NB4 (cell line): ENCODE data around the gene ARHGAP15.

Source experiments
- DNase-seq: peaks from one replicate; pipeline ENCODE4 v3.0.0; 2010; ENCODE audit warnings: low read depth
- H3K4me3 ChIP-seq: one replicate; pipeline ENCODE4 v1.5.1; 2011; ENCODE audit warnings: mild to moderate bottlenecking, low read depth, low read length, moderate library complexity
- CTCF ChIP-seq: IDR thresholded peaks from one replicate; pipeline ENCODE4 v1.5.1; 2012; ENCODE audit warnings: low read depth, low read length
- MAX ChIP-seq: IDR thresholded peaks from 2 replicates; pipeline ENCODE4 v1.6.1; 2011; ENCODE audit warnings: low read depth, low read length
- MYC ChIP-seq: IDR thresholded peaks from 2 replicates; pipeline ENCODE4 v1.6.1; 2011; ENCODE audit warnings: low read depth, low read length
- POLR2A ChIP-seq: IDR thresholded peaks from 2 replicates; pipeline ENCODE4 v1.6.1; 2011; ENCODE audit warnings: mild to moderate bottlenecking; ENCODE audit not compliant: insufficient read length; ENCODE audit errors: extremely low read depth

The ARHGAP15 gene

GRCh38 chr2:143435131-143435530 is 305.9 kb downstream of the ARHGAP15 start:
- DNase-seq = no peak

GRCh38 chr2:143436951-143437350 is 307.7 kb downstream of the ARHGAP15 start:
- no peak for TF ChIP-seq CTCF
- TF ChIP-seq MYC = no peak
- TF ChIP-seq MAX = no peak
- TF ChIP-seq POLR2A = no peak
- no peak overlapping the region for H3K4me3 ChIP-seq

More at GRCh38 chr2:143435131-143435530, 305.9 kb downstream of the ARHGAP15 start:
- no peak overlapping the region for H3K4me3 ChIP-seq
- TF ChIP-seq MYC = no peak
- TF ChIP-seq CTCF = no peak
- no peak for TF ChIP-seq MAX
- TF ChIP-seq POLR2A = no peak

GRCh38 chr2:143440411-143441012 is 311.3 kb downstream of the ARHGAP15 start:
- no peak for DNase-seq
- H3K4me3 ChIP-seq = no peak overlapping the region
- TF ChIP-seq MYC (no peak), POLR2A (no peak), CTCF (no peak), MAX (no peak)

More at GRCh38 chr2:143436951-143437350, 307.7 kb downstream of the ARHGAP15 start:
- no peak for DNase-seq

GRCh38 chr2:143442193-143442592 is 313.0 kb downstream of the ARHGAP15 start:
- H3K4me3 ChIP-seq = no peak overlapping the region
- TF ChIP-seq MYC (no peak), CTCF (no peak), MAX (no peak), POLR2A (no peak)
- no peak for DNase-seq

- no peak for DNase-seq
- no peak overlapping the region for H3K4me3 ChIP-seq
- TF ChIP-seq MAX (no peak), CTCF (no peak), MYC (no peak), POLR2A (no peak)
These were observed 322.5 kb downstream of the ARHGAP15 start for GRCh38 chr2:143451642-143452281.
